ENCODE results near the gene PLCB4.

Gene PLCB4

GRCh38 chr20:9253006-9253539 lies 184.2 kb downstream of the PLCB4 start:
- no peaks in the 10 kb centered on the region for H3K27me3 ChIP-seq (ENCODE audit: insufficient read depth, poor library complexity, severe bottlenecking)
- H3K4me3 ChIP-seq (replicated peaks; ENCODE audit: insufficient read depth, low read length), result no peak overlapping the region
- no peak for TF ChIP-seq REST (IDR thresholded peaks at IDR 0.05; ENCODE audit: insufficient replicate concordance, low read depth)
- no peak overlapping the region for H3K27ac ChIP-seq (replicated peaks)
- no peak for DNase-seq (ENCODE audit: low read depth in 1 of 2, low spot score in 1 of 2)

GRCh38 chr20:9255171-9255570 lies 186.3 kb downstream of the PLCB4 start:
- no peak overlapping the region for H3K4me3 ChIP-seq (replicated peaks; ENCODE audit: insufficient read depth, low read length)
- H3K27me3 ChIP-seq (ENCODE audit: insufficient read depth, poor library complexity, severe bottlenecking), result no peaks in the 10 kb centered on the region
- no peak overlapping the region for H3K27ac ChIP-seq (replicated peaks)
- no peak for DNase-seq (ENCODE audit: low read depth in 1 of 2, low spot score in 1 of 2)
- TF ChIP-seq GABPA (IDR thresholded peaks at IDR 0.05; ENCODE audit: low read depth) (no peak), REST (IDR thresholded peaks at IDR 0.05; ENCODE audit: insufficient replicate concordance, low read depth) (no peak), POLR2AphosphoS5 (IDR thresholded peaks at IDR 0.05; ENCODE audit: low read depth) (no peak), CTCF (IDR thresholded peaks at IDR 0.05; ENCODE audit: insufficient read depth, low read length) (no peak), SPI1 (IDR thresholded peaks at IDR 0.05; ENCODE audit: borderline replicate concordance, low read depth) (no peak)

- Histone ChIP-seq H3K4me3 (replicated peaks; ENCODE audit: insufficient read depth, low read length) (no peak overlapping the region), H3K27me3 (ENCODE audit: insufficient read depth, poor library complexity, severe bottlenecking) (no peaks in the 10 kb centered on the region), H3K27ac (replicated peaks) (no peak overlapping the region)
- TF ChIP-seq CTCF (IDR thresholded peaks at IDR 0.05; ENCODE audit: insufficient read depth, low read length) (no peak), POLR2AphosphoS5 (IDR thresholded peaks at IDR 0.05; ENCODE audit: low read depth) (no peak), GABPA (IDR thresholded peaks at IDR 0.05; ENCODE audit: low read depth) (no peak), SPI1 (IDR thresholded peaks at IDR 0.05; ENCODE audit: borderline replicate concordance, low read depth) (no peak), REST (IDR thresholded peaks at IDR 0.05; ENCODE audit: insufficient replicate concordance, low read depth) (no peak)
- no peak for DNase-seq (ENCODE audit: low read depth in 1 of 2, low spot score in 1 of 2)
Observed at GRCh38 chr20:9256393-9256792, 187.5 kb downstream of the PLCB4 start.
